HG03457 (cell line): ENCODE results near the gene MYH6.

Experiments used
- ATAC-seq: cut with Tn5 transposase; IDR thresholded peaks from one replicate; pipeline ENCODE4 v1.9.1; 2021; ENCODE audit warnings: moderate number of reproducible peaks; ENCODE audit not compliant: unreplicated experiment

Gene MYH6

GRCh38 chr14:23379366-23380196 lies 28.5 kb downstream of the MYH6 start:
- ATAC-seq = no peak

- ATAC-seq = no peak
Measured at GRCh38 chr14:23378612-23379220, 29.4 kb downstream of the MYH6 start.

- no peak for ATAC-seq
Measured at GRCh38 chr14:23377573-23378563, 30.2 kb downstream of the MYH6 start.

DNA sequence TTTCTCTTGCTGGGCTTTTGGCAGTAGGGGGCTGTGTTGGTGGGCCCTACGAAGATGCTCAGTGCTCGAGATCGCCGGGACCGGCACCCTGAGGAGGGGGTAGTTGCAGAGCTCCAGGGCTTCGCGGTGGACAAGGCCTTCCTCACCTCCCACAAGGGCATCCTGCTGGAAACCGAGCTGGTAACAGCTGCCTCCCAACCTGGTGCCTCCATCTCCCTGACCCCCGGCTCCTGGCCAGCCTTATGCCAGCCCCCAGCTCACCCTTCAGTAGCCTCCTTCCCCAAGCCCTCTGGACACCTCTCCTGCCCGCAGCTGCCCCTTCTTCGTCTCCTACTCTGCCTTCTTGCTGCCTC lies 30.9 kb downstream of the MYH6 start:
- no peak for ATAC-seq

DNA sequence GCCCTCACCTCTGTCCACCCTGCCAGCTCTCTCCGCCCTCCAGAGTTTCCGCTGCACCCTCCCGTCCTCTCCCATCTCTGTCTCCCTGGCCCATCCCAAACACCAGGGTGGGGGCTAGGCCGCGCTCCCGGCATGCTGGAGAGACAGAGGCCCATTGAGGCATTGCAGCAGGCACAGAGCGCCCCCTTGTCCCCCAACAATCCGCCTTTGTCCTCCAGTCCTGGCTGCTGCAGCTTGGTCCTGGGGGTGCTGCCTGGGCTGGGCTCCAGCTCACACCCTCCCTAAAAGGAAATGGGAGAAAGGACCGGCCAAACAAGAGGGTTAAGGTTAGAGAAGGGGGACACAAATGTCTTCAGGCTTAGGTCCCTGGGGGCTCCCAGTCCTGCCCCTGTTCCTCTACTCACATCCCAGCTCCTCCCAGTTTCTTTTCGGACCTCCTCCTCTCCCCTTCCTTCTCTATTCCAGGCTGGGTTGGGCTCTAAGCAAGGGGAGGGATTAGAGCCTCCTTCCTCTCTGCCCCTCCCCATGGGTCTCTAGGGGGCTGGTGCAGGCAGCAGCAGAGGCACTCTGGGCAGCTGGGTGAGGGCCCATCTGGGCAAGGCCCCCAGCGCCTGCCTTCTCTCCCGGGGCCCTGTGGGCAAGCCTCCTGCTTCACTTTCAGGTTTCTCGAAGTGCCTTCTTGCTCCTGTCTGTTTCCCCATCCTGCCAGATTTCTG lies 31.4 kb downstream of the MYH6 start, which contains the start of gene CMTM5:
Gene CMTM5 (plus strand): TSS at position 565 of the 716 bp plus-strand sequence. CDS start 206 bp downstream, outside the sequence.
- ATAC-seq = no peak

GRCh38 chr14:23375527-23376251 lies 32.4 kb downstream of the MYH6 start:
- ATAC-seq = no peak

- no peak for ATAC-seq
Measured at GRCh38 chr14:23373041-23373440, 35.0 kb downstream of the MYH6 start.

DNA sequence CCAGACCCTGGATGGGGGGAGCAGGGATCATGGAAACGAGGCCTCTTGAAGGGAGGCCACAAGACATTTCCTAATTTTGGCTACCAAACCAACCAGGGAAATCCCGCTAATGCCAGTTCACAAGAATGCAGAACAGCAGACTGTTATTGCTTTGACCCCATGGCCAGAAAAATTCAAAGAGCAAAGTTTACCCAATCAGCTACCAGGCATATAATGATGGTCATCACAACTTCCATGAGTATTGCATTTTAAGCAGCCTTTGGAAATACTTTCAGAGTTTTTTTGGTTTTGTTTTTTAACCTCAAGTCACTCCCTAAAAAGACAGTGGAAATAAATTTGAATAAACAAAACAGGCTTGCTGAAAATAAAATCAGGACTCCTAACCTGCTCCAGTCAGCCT lies 35.6 kb downstream of the MYH6 start, which contains the start of gene IL25:
Gene IL25 (plus strand): TSS at position 301 of the 400 bp plus-strand sequence.
- ATAC-seq = no peak

- no peak for ATAC-seq
Measured at GRCh38 chr14:23371865-23372264, 36.2 kb downstream of the MYH6 start.

GRCh38 chr14:23370221-23370620 lies 37.9 kb downstream of the MYH6 start:
- no peak for ATAC-seq

DNA sequence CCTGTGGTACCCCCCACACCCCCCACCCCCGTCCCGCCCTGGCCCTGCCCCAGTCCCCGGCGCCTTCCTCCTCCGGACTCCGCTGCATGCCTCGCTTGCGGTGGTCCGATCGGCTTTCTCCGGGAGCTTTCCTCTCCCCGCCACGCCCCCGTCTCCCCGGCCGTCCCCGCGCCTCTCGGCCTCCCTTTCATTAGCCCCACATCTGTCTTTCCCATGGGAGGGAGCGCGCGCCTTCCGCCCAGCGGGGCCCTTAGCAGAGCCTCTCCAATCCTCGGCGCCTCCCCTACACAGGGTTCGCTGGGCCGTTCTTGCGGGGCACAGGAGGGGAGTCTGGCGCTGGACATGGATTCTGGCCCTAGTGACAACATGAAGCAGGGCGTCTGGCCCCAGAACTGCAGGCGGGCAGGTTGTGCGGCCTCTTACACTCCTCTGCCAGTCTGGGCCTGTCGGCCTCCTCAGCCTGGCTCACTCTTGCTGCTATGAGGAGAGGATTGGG lies 41.6 kb downstream of the MYH6 start:
- ATAC-seq = no peak

DNA sequence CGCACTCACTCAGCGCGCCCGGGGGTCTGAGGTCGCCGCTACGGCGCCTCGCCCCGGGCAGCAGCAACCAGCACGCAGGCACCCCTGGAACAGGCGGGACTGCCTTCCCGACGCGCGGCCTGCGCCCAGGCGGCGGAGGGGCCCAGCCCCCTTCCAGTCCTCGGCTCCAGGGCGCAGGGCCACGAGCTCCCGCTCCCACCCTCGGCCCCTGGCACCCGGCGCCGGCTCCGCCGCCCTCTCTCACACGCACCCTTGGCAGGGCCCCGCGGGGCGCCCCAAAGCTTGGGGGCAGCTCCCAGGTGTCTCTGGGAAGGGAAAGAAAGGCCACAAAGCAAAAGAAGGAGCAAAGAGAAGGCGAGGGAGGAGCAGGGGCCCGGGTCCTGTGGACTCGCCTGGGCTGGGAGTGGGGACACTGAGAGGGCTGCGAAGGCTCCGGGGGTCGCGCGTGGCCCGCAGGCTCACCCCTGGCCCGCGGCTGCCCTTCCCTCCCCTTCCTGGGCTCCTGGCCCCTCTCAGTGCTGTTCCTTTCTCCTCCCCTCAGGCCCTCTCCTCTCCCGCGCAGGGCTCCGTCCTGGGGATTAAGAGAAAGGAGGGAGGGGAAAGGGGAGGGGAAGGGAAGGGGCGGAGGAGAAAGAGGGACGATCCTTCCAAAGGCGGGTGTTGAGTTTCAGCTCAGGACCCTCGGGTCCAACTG lies 42.2 kb downstream of the MYH6 start:
- ATAC-seq = no peak

DNA sequence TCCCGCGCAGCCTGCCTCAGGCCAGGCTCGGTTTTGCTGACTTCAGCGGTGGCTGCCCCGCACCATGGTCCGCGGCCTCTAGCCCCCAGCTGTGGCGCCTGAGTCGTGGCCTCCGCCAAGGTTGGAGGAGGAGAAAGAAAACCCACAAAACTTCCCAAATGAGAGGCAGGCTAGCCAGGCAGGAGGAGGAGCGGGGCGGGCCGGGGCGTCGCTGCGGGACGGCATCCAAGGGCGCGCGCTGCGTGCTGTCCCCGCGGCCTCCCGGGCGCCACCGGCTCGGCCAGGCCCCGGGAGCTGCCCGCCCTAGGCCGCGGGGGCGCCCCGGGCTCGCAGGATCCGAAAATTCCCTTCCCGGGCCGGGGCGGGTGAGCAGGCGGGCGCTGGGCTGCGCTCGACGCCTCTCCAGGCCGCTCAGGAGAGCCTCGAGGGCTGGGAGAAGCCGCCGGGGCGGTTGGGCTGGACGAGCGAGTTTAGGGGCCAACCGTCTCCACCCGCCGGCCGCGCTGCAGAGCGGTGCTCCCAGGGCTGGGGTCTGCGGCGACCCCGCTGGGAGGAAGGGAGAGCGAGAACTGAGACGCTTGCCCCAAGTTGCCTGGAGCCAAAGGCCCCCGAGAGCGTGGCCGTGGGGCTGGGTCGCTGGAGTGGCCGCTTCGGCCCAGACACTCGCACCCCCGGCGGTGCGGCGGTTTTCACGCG lies 42.9 kb downstream of the MYH6 start, which contains the start of gene EFS:
Gene EFS (minus strand): TSS at position 137 of the 696 bp plus-strand sequence. CDS start 147 bp downstream, outside the sequence.
- ATAC-seq = no peak

DNA sequence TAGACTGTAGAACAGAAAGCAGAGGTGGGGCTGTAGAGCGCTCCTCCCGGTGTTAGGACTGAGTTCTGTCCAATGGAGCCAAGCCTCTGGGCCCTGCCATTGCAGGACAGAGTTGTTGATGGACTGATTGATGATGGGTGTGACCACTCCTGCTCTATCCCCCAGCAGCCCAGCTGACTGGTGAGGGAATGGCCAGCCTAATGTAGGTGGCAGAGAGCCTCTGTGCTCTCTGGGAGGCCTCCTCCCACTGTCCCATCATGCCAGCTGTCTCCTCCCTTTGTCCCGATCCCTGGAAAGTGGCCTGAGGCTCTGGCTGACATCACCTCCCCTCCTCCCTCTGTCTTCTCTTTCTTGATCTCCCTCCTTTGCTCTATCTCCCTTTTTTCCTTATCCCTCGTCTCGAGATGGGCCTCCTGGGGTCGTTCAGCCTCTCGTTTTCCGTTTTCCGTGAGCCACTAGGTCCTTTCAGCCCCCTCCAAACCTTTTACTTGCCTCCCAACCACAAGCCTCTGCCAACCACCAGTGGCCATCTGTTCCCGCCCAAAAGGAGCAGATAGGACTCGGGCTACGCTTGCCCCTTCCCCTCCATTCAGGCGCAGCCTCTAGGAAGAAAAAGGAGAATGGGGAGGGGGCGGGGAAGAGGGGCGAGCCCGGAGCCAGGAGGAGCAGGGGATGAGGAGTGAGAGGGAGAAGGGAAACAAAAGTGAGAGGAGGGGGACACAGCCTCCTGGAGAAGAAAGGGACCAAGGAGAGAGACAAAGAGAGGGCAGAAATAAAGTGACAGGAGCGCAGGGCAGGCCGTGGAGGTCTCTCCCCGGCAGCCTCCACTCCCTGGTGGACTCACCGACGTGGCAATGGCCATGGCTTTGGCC lies 43.7 kb downstream of the MYH6 start:
- no peak for ATAC-seq

GRCh38 chr14:23362200-23362599 lies 45.9 kb downstream of the MYH6 start:
- no peak for ATAC-seq

DNA sequence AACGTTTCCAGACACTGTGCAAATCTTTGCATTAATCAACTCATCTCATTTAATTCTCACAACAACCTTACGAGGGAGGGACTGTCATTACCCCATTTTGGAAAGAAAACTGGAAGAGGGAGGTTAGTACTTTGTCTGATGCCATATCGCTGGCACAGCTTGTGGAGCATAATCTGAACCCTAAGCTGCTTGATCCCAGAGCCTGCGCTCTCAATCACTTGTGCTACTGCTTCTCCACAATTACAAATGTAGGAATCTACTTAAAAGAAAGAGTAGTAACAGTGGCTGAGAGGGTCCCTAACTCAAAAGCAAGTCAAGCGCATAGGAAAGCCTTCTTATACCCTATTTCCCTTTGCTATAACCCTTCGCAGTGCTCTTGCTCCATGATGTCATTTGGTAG lies 46.3 kb downstream of the MYH6 start:
- ATAC-seq = no peak

DNA sequence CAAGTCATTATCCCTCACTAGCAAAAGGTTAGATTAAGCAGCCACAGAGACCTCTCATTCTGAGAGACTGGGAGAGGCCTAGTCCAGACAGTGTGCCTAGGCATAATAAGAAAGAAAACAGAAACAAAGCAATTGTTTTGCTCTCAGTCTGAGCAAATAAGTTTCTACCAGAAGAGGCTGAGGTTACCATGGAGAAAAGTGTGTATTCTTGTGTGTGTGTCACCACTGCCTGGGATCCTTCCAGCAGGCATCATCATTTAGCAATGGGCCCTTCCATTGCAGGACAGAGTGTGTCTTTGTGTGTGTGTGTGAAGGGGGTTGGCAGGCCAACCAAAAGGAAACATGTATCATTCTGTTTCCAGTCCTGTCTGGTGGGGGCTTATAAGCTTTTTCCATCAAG lies 46.8 kb downstream of the MYH6 start:
- ATAC-seq = no peak
